B cell (primary cell): ENCODE results near the gene TADA3. TPM values are rescaled to one million over a fixed set of nuclear protein-coding genes. Genes with fewer than 3 reads are reported as not detected.
"Not testable (repeated sequence)": the region's sequence is repeated elsewhere in the genome, so short reads cannot be mapped to it uniquely, and the experiment has no call there.

Experiments
- ATAC-seq: fragments of 200-7000 bp; cut with Tn5 transposase; one replicate; pipeline ENCODE4 v1.10.0; 2021; ENCODE audit warnings: low read depth, mild to moderate bottlenecking, moderate number of reproducible peaks, moderate library complexity
- CTCF ChIA-PET: fragments of 350-600 bp; sonication (Branson Sonifier 250); formaldehyde crosslinking; loops from one replicate; lab custom pipeline; 2021; ENCODE audit warnings: antibody characterized with exemption, inconsistent platforms; lab: Charles Lee
- POLR2A ChIA-PET: fragments of 350-600 bp; sonication (Branson Sonifier 250); formaldehyde crosslinking; loops from one replicate; lab custom pipeline; 2021; ENCODE audit warnings: antibody characterized with exemption; lab: Charles Lee
- DNase-seq: peaks from one replicate; pipeline ENCODE4 v3.0.0; 2013
- H2AFZ ChIP-seq: 2 replicates; pipeline ENCODE4 v1.6.1; 2012; ENCODE audit warnings: mild to moderate bottlenecking, low read depth, low read length; ENCODE audit not compliant: insufficient read depth, poor library complexity, severe bottlenecking
- H3K27ac ChIP-seq, 2 donors: 1 replicate in 1 of 2; 2 replicates in 1 of 2; pipeline ENCODE4 v1.5.1; 2012 to 2013; ENCODE audit warnings: low read length in 2 of 2, mild to moderate bottlenecking in 2 of 2, moderate library complexity in 1 of 2
- H3K27me3 ChIP-seq, 4 experiments: fragments of 200-600 bp in 1 of 4; sonication (generic) in 1 of 4; replicated peaks in 1 of 4; 1 replicate in 2 of 4; 2 replicates in 2 of 4; pipeline versions ENCODE4 v1.6.1 to v1.7.0; 2013 to 2016; ENCODE audit warnings: low read length in 3 of 4, mild to moderate bottlenecking in 2 of 4, mixed read lengths in 1 of 4, moderate library complexity in 1 of 4; ENCODE audit not compliant: insufficient read depth in 4 of 4, control insufficient read depth in 3 of 4; ENCODE audit errors: control extremely low read depth in 1 of 4
- H3K36me3 ChIP-seq, 2 experiments: replicated peaks in 1 of 2; 1 replicate in 1 of 2; 2 replicates in 1 of 2; pipeline versions ENCODE4 v1.6.1 to v1.7.1; 2013; ENCODE audit warnings: low read length in 1 of 2; ENCODE audit not compliant: insufficient read depth in 2 of 2, control insufficient read depth in 1 of 2; ENCODE audit errors: control extremely low read depth in 1 of 2, extremely low read depth in 1 of 2
- H3K4me1 ChIP-seq, 2 donors: fragments of 200-600 bp in 1 of 2; sonication (generic) in 1 of 2; 1 replicate in 1 of 2; 2 replicates in 1 of 2; pipeline versions ENCODE4 v1.5.1 to v1.6.1; 2013 to 2017; ENCODE audit warnings: low read length in 2 of 2; ENCODE audit not compliant: control insufficient read depth in 2 of 2, insufficient read depth in 2 of 2
- H3K4me2 ChIP-seq: replicated peaks from 2 replicates; pipeline ENCODE3; 2012; ENCODE audit warnings: mild to moderate bottlenecking, low read depth, low read length; ENCODE audit not compliant: poor library complexity, severe bottlenecking
- H3K4me3 ChIP-seq, 5 experiments: fragments of 200-600 bp in 1 of 5; sonication (generic) in 1 of 5; 1 replicate in 3 of 5; 2 replicates in 2 of 5; pipeline versions ENCODE4 v1.5.1 to v1.7.0; 2011 to 2016; ENCODE audit warnings: low read length in 4 of 5, mild to moderate bottlenecking in 4 of 5, low read depth in 2 of 5, control low read depth in 1 of 5, moderate library complexity in 1 of 5; ENCODE audit not compliant: insufficient read depth in 1 of 5; ENCODE audit errors: control extremely low read depth in 1 of 5, extremely low read depth in 1 of 5
- H3K79me2 ChIP-seq: fragments of 200-600 bp; sonication (generic); one replicate; pipeline ENCODE4 v1.6.0; 2016; ENCODE audit warnings: low read length; ENCODE audit not compliant: control insufficient read depth, insufficient read depth
- H3K9ac ChIP-seq: fragments of 200-600 bp; sonication (generic); 2 replicates; pipeline ENCODE4 v1.6.1; 2017; ENCODE audit warnings: mild to moderate bottlenecking, low read length, moderate library complexity
- H3K9me3 ChIP-seq, 3 donors: one replicate each; pipeline versions ENCODE4 v1.6.1 to v1.7.1; 2013; ENCODE audit warnings: low read length in 2 of 3; ENCODE audit not compliant: control insufficient read depth in 2 of 3, insufficient read depth in 1 of 3; ENCODE audit errors: control extremely low read depth in 1 of 3
- H4K20me1 ChIP-seq: 2 replicates; pipeline ENCODE4 v1.6.0; 2012; ENCODE audit warnings: mild to moderate bottlenecking, low read length; ENCODE audit not compliant: insufficient read depth, control insufficient read depth, poor library complexity, severe bottlenecking
- H3K27ac Mint-ChIP-seq: one replicate; pipeline ENCODE4 v1.8.0; 2021; ENCODE audit warnings: mixed read lengths
- H3K27me3 Mint-ChIP-seq: one replicate; pipeline ENCODE4 v1.8.0; 2021; ENCODE audit warnings: mixed read lengths
- H3K4me1 Mint-ChIP-seq: one replicate; pipeline ENCODE4 v1.8.0; 2021; ENCODE audit warnings: mixed read lengths
- H3K4me3 Mint-ChIP-seq: one replicate; pipeline ENCODE4 v1.8.0; 2021; ENCODE audit warnings: mixed read lengths
- H3K9me3 Mint-ChIP-seq: one replicate; pipeline ENCODE4 v1.8.0; 2022; ENCODE audit warnings: mixed read lengths; ENCODE audit not compliant: insufficient read depth
- EZH2 ChIP-seq: IDR thresholded peaks from 2 replicates; pipeline ENCODE4 v1.6.1; 2012; ENCODE audit warnings: borderline replicate concordance, low read depth, mild to moderate bottlenecking, moderate library complexity, low read length; ENCODE audit not compliant: insufficient read depth, poor library complexity, severe bottlenecking
- WGBS: methylation state at CpG from one replicate; pipeline ENCODE4 v1.1.5; 2013; ENCODE audit warnings: missing lambda C conversion rate; ENCODE audit not compliant: insufficient coverage; 5-methylcytosine and 5-hydroxymethylcytosine counted together
- intact Hi-C: fragments of 100-400 bp; cut with micrococcal nuclease; formaldehyde crosslinking; loops from one replicate; pipeline ENCODE4 v1.10.0; 2022
- polyA plus RNA-seq: library from polyadenylated mRNA; depleted of rRNA; stranded (reverse); fragments of >200 nt; gene quantifications from 2 replicates; pipeline ENCODE4 v1.2.3, GENCODE V29; 2012
- total RNA-seq, 2 donors: library from RNA; stranded (reverse); fragments of 120-200 nt in 1 of 2; gene quantifications; 1 replicate in 1 of 2; 2 replicates in 1 of 2; pipeline versions ENCODE4 v1.2.3 to v1.2.4, GENCODE V29; 2013 to 2022
- TF ChIP-seq, protein P1 (sequence below): fragments of 200-600 bp; IDR thresholded peaks from one replicate; pipeline ENCODE4 v1.8.0; 2022; ENCODE audit warnings: antibody characterized with exemption, mild to moderate bottlenecking

Gene TADA3
- total and polyA plus RNA-seq, 2 donors (not counting 1 experiment from before 2014, with no cell fraction given): 45.4 to 45.6 TPM

GRCh38 chr3:9776896-9777693 is 15.2 kb downstream of the TADA3 start:
- H3K36me3 ChIP-seq: peaks cover 0 to 6% of the 10 kb centered on the region in 2 experiments
- H3K27me3 Mint-ChIP-seq: no peaks in the 10 kb centered on the region
- intact Hi-C loops: no loop called here
- ATAC-seq: no peak
- H3K9me3 ChIP-seq: no peaks in the 10 kb centered on the region
- 90% methylated on average over 2 of the region's 5 CpGs for WGBS
- no peak overlapping the region for H3K4me3 ChIP-seq
- no peaks in the 10 kb centered on the region for H3K27me3 ChIP-seq
- H3K4me2 ChIP-seq: no peak overlapping the region
- no peak overlapping the region for H2AFZ ChIP-seq
- no peak for DNase-seq
- no peak overlapping the region for H3K27ac Mint-ChIP-seq
- CTCF ChIA-PET: interaction anchor here (0.6 to 1.0 kb wide), 2 partner anchors 16 to 17 kb away, joined by 3 to 4 read pairs; partner anchors contain the start of gene ARPC4
- H3K27ac ChIP-seq: no peak overlapping the region
- no peaks in the 10 kb centered on the region for H3K9me3 Mint-ChIP-seq
- POLR2A ChIA-PET: no interaction called here
- peaks cover 45 to 51% of the 10 kb centered on the region in 2 donors for H3K4me1 ChIP-seq
- H4K20me1 ChIP-seq: no peaks in the 10 kb centered on the region
- TF ChIP-seq EZH2: no peak
- TF ChIP-seq, protein P1, sequence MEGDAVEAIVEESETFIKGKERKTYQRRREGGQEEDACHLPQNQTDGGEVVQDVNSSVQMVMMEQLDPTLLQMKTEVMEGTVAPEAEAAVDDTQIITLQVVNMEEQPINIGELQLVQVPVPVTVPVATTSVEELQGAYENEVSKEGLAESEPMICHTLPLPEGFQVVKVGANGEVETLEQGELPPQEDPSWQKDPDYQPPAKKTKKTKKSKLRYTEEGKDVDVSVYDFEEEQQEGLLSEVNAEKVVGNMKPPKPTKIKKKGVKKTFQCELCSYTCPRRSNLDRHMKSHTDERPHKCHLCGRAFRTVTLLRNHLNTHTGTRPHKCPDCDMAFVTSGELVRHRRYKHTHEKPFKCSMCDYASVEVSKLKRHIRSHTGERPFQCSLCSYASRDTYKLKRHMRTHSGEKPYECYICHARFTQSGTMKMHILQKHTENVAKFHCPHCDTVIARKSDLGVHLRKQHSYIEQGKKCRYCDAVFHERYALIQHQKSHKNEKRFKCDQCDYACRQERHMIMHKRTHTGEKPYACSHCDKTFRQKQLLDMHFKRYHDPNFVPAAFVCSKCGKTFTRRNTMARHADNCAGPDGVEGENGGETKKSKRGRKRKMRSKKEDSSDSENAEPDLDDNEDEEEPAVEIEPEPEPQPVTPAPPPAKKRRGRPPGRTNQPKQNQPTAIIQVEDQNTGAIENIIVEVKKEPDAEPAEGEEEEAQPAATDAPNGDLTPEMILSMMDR: no peak
- peaks cover 49% of the 10 kb centered on the region for H3K4me1 Mint-ChIP-seq
- H3K4me3 Mint-ChIP-seq: no peak overlapping the region
- no peak overlapping the region for H3K9ac ChIP-seq
- no peaks in the 10 kb centered on the region for H3K79me2 ChIP-seq

GRCh38 chr3:9771007-9771406 is 21.3 kb downstream of the TADA3 start:
- H3K9me3 ChIP-seq, H3K27me3 Mint-ChIP-seq, H4K20me1 ChIP-seq, DNase-seq, ATAC-seq, H3K27ac ChIP-seq, intact Hi-C loops, H3K9me3 Mint-ChIP-seq, H2AFZ ChIP-seq, H3K4me2 ChIP-seq, H3K36me3 ChIP-seq, H3K27ac Mint-ChIP-seq, H3K79me2 ChIP-seq, H3K9ac ChIP-seq, H3K4me3 ChIP-seq: not testable (repeated sequence)
- CTCF ChIA-PET: interaction anchor here (0.6 to 1.1 kb wide), 3 partner anchors 11 to 470 kb away, joined by 3 to 6 read pairs (median 4); no protein-coding TSS in a partner anchor
- Mint-ChIP-seq H3K4me3 (peak overlapping the region; percentile 67), H3K4me1 (peaks cover 22% of the 10 kb centered on the region)
- peaks cover 0 to 12% (median 2%) of the 10 kb centered on the region in 4 experiments for H3K27me3 ChIP-seq
- no CpG with 5 or more reads among the region's 2 CpGs for WGBS
- H3K4me1 ChIP-seq: peaks cover 17 to 18% of the 10 kb centered on the region in 2 donors
- POLR2A ChIA-PET: interaction anchor here (1.2 kb wide), 1 partner anchor 21 kb away, joined by 3 read pairs; the partner anchor contains the start of gene TADA3
